ENCODE data around the gene MARF1.

- no peak for TF ChIP-seq CTCF (IDR thresholded peaks at IDR 0.05)
- no peak for TF ChIP-seq POLR2A (IDR thresholded peaks at IDR 0.05)
These were observed 44.2 kb downstream of the MARF1 start for GRCh38 chr16:15598648-15599190.
